ENCODE data around the gene KL.

Gene KL

DNA sequence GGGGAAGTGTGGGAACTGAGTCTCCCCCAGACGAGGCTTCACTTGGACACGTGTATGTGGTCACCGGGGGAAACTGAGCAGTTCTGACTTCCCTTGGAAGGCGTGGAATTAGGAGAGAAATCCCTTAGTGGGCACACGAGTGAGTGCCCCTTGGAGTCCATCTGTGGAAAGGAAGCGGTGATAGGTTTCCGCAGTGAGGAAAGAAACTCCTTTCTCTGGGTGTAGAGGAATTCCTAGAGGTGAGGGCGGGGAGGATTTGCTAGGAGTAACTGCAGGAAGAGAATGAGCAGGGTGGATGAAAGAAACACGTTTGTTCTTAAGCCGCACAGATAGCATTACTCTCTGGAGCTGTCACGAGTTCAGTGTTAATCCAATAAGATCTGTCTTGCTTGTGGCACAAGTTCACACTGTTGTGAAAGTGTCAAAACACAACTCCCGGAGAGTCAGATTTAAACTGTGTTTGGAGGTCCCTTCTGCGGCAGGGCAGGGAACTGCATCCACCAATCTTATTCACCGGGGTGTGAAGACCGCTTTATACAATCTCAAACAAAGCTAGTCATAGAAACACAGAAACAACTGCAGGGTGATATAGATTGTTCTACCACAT, 1.2 kb downstream of the KL start:
- ChIA-PET CTCF (interaction anchor here (0.8 to 2.3 kb wide), 8 partner anchors 9 to 165 kb away, joined by 3 to 13 read pairs (median 4); no protein-coding TSS in a partner anchor), POLR2A (interaction anchor here (1.4 kb wide), 1 partner anchor 526 kb away, joined by 3 read pairs; no protein-coding TSS in a partner anchor)
- TF ChIP-seq, protein P1, sequence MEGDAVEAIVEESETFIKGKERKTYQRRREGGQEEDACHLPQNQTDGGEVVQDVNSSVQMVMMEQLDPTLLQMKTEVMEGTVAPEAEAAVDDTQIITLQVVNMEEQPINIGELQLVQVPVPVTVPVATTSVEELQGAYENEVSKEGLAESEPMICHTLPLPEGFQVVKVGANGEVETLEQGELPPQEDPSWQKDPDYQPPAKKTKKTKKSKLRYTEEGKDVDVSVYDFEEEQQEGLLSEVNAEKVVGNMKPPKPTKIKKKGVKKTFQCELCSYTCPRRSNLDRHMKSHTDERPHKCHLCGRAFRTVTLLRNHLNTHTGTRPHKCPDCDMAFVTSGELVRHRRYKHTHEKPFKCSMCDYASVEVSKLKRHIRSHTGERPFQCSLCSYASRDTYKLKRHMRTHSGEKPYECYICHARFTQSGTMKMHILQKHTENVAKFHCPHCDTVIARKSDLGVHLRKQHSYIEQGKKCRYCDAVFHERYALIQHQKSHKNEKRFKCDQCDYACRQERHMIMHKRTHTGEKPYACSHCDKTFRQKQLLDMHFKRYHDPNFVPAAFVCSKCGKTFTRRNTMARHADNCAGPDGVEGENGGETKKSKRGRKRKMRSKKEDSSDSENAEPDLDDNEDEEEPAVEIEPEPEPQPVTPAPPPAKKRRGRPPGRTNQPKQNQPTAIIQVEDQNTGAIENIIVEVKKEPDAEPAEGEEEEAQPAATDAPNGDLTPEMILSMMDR (IDR thresholded peaks at IDR 0.05; ENCODE audit: control extremely low read depth, extremely low read depth, low read depth, missing control alignments) = peak; percentile 61
- DNase-seq (ENCODE audit: extremely low spot score) = peak; percentile 72

DNA sequence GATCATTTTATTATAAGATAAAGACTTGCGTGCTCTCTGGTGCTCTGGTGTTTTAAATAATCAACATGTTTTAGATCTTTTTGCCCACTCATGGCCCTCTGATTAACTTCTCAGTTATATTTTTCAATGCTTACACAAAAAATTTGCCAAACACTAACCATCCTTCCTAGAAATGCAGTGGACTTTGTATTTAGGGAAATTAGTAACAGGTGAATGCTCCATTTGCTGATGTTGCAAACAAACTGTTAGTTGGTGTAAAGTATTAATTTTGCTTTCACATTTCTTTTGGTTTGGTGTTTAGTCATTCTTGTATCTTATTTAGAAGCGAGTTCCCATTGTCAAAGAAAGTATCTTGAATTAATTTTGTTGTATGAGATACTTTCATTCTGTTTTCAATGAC, 2.7 kb downstream of the KL start:
- TF ChIP-seq, protein P1 (IDR thresholded peaks at IDR 0.05; ENCODE audit: control extremely low read depth, extremely low read depth, low read depth, missing control alignments) = no peak
- CTCF ChIA-PET = interaction anchor here (1.1 to 2.3 kb wide), 3 partner anchors 10 to 383 kb away, joined by 3 to 7 read pairs (median 4); no protein-coding TSS in a partner anchor
- POLR2A ChIA-PET = no interaction called here
- no peak for DNase-seq (ENCODE audit: extremely low spot score)

DNA sequence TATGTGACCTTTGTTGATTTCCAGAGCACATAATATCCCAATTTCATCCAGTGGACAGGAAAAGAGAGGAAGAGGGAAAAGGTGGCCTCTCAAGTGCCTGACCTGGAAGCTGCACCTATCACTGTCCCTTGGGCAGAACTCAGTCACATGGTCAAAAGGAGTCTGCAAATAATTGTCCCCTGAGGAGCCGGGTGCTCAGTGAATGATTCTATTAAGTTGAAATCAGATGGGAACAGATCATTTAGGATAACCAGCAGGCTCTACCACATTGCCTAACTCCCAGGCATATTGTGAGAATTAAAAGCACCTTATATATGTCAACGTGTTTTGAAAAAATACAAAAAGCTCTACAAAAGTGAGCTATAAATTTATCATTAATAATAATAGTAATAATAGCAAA, 6.8 kb downstream of the KL start:
- CTCF ChIA-PET = interaction anchor here (1.2 kb wide), 1 partner anchor 77 kb away, joined by 3 read pairs; no protein-coding TSS in a partner anchor
- TF ChIP-seq, protein P1 (IDR thresholded peaks at IDR 0.05; ENCODE audit: control extremely low read depth, extremely low read depth, low read depth, missing control alignments) = no peak
- POLR2A ChIA-PET = no interaction called here
- no peak for DNase-seq (ENCODE audit: extremely low spot score)

DNA sequence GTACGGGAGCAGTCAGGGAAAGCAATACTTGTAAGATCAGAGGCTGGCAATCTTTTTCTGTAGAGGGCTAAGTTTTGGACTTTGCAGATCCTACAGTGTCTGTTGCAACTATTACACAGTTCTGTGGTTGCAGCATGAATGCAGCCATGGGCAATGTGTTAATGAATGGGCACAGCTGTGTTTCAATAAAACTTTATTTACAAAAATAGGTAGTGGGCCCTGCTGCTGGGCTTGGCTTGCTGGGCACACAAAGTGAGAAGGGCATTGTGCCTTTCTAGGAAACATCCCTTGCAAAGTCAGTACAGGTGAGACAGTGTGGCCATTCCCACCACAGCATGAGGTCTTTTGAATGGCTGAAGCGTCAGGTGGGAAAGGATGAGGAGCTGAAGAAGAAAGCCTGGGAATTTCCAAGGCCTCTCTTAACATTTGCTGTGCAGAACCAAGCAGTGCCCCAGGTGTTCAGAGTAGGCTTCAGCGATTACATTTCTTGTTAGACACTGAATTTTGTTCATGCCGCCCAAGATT, 9.1 kb downstream of the KL start:
- POLR2A ChIA-PET = no interaction called here
- no peak for DNase-seq (ENCODE audit: extremely low spot score)
- CTCF ChIA-PET = interaction anchor here (0.9 to 1.2 kb wide), 2 partner anchors 28 to 104 kb away, joined by 3 read pairs; no protein-coding TSS in a partner anchor
- TF ChIP-seq, protein P1 (IDR thresholded peaks at IDR 0.05; ENCODE audit: control extremely low read depth, extremely low read depth, low read depth, missing control alignments) = no peak

DNA sequence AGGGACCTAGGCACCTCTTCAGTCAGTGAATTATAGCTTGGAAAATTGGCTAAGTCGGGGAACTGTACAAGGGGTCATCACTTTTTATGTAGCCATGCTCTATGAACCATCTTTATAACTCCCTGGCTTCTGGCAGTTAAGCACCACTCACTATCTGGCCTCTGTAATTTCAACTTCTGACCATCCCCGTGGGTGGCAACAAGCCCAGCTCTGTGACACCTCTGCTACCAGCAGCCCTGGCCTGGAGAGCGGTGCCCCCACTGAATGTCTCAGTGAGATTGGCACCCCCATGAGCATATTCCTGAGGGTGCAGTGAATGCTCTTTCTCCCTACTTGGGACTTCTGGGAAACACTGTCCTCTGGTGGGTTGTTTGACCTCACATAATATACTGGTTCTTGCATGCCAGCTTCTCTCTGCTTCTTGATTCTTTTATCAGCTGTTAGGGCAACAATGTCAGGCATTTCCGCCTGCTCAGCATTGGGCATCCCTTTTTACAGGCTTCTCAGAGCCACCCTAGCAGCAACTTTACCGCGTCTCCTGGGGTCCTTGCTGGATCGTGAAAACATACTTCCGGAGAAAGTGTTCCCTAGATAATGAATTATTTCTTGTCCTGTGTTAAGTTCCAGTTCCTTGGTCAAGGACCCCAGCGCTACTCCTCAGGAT, 10.4 kb downstream of the KL start:
- TF ChIP-seq, protein P1 (IDR thresholded peaks at IDR 0.05; ENCODE audit: control extremely low read depth, extremely low read depth, low read depth, missing control alignments) = no peak
- CTCF ChIA-PET = no interaction called here

DNA sequence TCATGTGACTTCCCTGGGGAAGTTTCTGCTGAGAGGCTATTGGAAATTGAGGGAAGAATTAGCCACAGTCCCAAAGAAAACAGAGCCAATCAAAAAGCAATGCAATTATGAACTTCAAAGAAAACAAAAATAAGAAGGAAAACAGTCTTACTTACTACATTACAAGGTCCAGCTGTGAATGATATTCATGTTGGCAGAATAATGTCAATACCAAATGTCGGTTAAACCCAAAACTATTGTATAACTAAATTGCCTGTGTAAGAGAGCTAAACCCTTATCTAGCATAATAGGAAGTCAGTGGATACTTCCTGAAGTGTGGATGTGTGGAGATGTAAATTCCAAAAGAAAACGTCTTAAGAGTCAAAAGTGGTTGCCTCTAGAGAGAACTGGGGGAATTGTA, 12.4 kb downstream of the KL start:
- TF ChIP-seq, protein P1 (IDR thresholded peaks at IDR 0.05; ENCODE audit: control extremely low read depth, extremely low read depth, low read depth, missing control alignments) = no peak
- POLR2A ChIA-PET = no interaction called here
- CTCF ChIA-PET = no interaction called here
- DNase-seq (ENCODE audit: extremely low spot score) = no peak

More for the DNA sequence above, 10.4 kb downstream of the KL start:
- POLR2A ChIA-PET = no interaction called here
- DNase-seq (ENCODE audit: extremely low spot score) = no peak

Measured in GM10248 (cell line).